Neural cell (in vitro differentiated cells): ENCODE results near the gene DACH1. TPM values are rescaled to one million over a fixed set of nuclear protein-coding genes. Genes with fewer than 3 reads are reported as not detected.

ENCODE experiments used
- H2AFZ ChIP-seq: fragments of 200-600, 300-800 bp; sonication (generic), shearing (Covaris generic); 2 replicates; pipeline ENCODE4 v1.6.0; 2014; ENCODE audit warnings: low read depth, mild to moderate bottlenecking, antibody characterized with exemption, low read length, moderate library complexity
- H3F3A ChIP-seq: fragments of 200-600 bp; shearing (Covaris generic); 2 replicates; pipeline ENCODE4 v1.6.1; 2016; ENCODE audit warnings: mild to moderate bottlenecking, moderate library complexity, mixed read lengths, antibody characterized with exemption, low read length; ENCODE audit not compliant: insufficient read depth, poor library complexity, severe bottlenecking
- H3K27ac ChIP-seq: fragments of 200-600, 300-800 bp; sonication (generic), shearing (Covaris generic); 2 replicates; pipeline ENCODE4 v1.5.1; 2014; ENCODE audit warnings: mild to moderate bottlenecking, low read length, moderate library complexity
- H3K27me3 ChIP-seq: fragments of 300-800, 200-600 bp; sonication (generic), shearing (Covaris generic); 2 replicates; pipeline ENCODE4 v1.6.0; 2014; ENCODE audit warnings: mild to moderate bottlenecking, low read depth, low read length, moderate library complexity; ENCODE audit not compliant: insufficient read depth
- H3K36me3 ChIP-seq: fragments of 300-800, 200-600 bp; sonication (generic), shearing (Covaris generic); 2 replicates; pipeline ENCODE4 v1.5.1; 2014; ENCODE audit warnings: mild to moderate bottlenecking, antibody characterized with exemption, low read length, moderate library complexity; ENCODE audit not compliant: insufficient read depth
- H3K4me2 ChIP-seq: fragments of 300-800, 200-600 bp; sonication (generic), shearing (Covaris generic); 2 replicates; pipeline ENCODE4 v1.6.0; 2014; ENCODE audit warnings: mild to moderate bottlenecking, low read length
- H3K4me3 ChIP-seq: fragments of 300-800, 200-600 bp; sonication (generic), shearing (Covaris generic); 2 replicates; pipeline ENCODE4 v1.5.1; 2014; ENCODE audit warnings: mild to moderate bottlenecking, low read length, moderate library complexity
- H3K79me2 ChIP-seq: fragments of 200-600 bp; shearing (Covaris generic); replicated peaks from 2 replicates; pipeline ENCODE4 v1.6.0; 2014; ENCODE audit warnings: mild to moderate bottlenecking, low read length, moderate library complexity; ENCODE audit not compliant: insufficient read depth
- H3K9ac ChIP-seq: fragments of 300-800, 200-600 bp; sonication (generic), shearing (Covaris generic); 2 replicates; pipeline ENCODE4 v1.6.1; 2016; ENCODE audit warnings: mild to moderate bottlenecking, low read length, mixed read lengths
- H3K9me2 ChIP-seq: fragments of 200-600 bp; shearing (Covaris generic); 2 replicates; pipeline ENCODE4 v1.6.1; 2016; ENCODE audit warnings: mild to moderate bottlenecking, low read length, mixed read lengths; ENCODE audit not compliant: insufficient read depth
- H3K9me3 ChIP-seq: fragments of 200-600, 300-800 bp; sonication (generic), shearing (Covaris generic); 2 replicates; pipeline ENCODE4 v1.6.1; 2016; ENCODE audit warnings: mild to moderate bottlenecking, mixed run types, low read length, moderate library complexity, mixed read lengths
- H4K20me1 ChIP-seq: fragments of 200-600 bp; shearing (Covaris generic); 2 replicates; pipeline ENCODE4 v1.6.1; 2016; ENCODE audit warnings: mild to moderate bottlenecking, mixed run types; ENCODE audit not compliant: insufficient read depth
- EP300 ChIP-seq: fragments of 450-650 bp; conservative IDR thresholded peaks from 2 replicates; pipeline ENCODE4 v1.6.1; 2014; ENCODE audit warnings: antibody characterized with exemption, mild to moderate bottlenecking, moderate library complexity; ENCODE audit not compliant: poor library complexity, severe bottlenecking
- EZH2 ChIP-seq: fragments of 200-600, 300-800 bp; shearing (Covaris generic), sonication (generic); IDR thresholded peaks from 2 replicates; pipeline ENCODE4 v1.6.1; 2014; ENCODE audit warnings: antibody characterized with exemption, low read length, borderline replicate concordance, mild to moderate bottlenecking; ENCODE audit not compliant: insufficient read depth, poor library complexity, severe bottlenecking
- MXI1 ChIP-seq: fragments of 450-650 bp; conservative IDR thresholded peaks from 2 replicates; pipeline ENCODE4 v1.6.1; 2014; ENCODE audit warnings: antibody characterized with exemption, mild to moderate bottlenecking; ENCODE audit not compliant: poor library complexity, severe bottlenecking
- POLR2AphosphoS5 ChIP-seq: IDR thresholded peaks from 2 replicates; pipeline ENCODE4 v1.6.1; 2012
- RAD21 ChIP-seq: fragments of 450-650 bp; conservative IDR thresholded peaks from 2 replicates; pipeline ENCODE4 v1.6.1; 2014; ENCODE audit warnings: antibody characterized with exemption, mild to moderate bottlenecking, moderate library complexity
- SMC3 ChIP-seq: fragments of 450-650 bp; conservative IDR thresholded peaks from 2 replicates; pipeline ENCODE4 v1.6.1; 2014; ENCODE audit warnings: antibody characterized with exemption, mild to moderate bottlenecking, moderate library complexity; ENCODE audit not compliant: poor library complexity
- TAF1 ChIP-seq: IDR thresholded peaks from 2 replicates; pipeline ENCODE4 v1.6.1; 2012; ENCODE audit warnings: low read depth
- polyA plus RNA-seq: library from polyadenylated mRNA; depleted of rRNA; stranded (reverse); fragments of >200 nt; gene quantifications from 2 replicates; pipeline ENCODE4 v1.2.3, GENCODE V29; 2014
- TF ChIP-seq, protein P1 (sequence below): IDR thresholded peaks from 2 replicates; pipeline ENCODE4 v1.6.1; 2012; ENCODE audit warnings: borderline replicate concordance
- TF ChIP-seq, protein P2 (sequence below): fragments of 450-650 bp; IDR thresholded peaks from 2 replicates; pipeline ENCODE4 v1.5.1; 2014; ENCODE audit warnings: antibody characterized with exemption, mild to moderate bottlenecking, moderate library complexity; ENCODE audit not compliant: poor library complexity, severe bottlenecking

The DACH1 gene
- polyA plus RNA-seq, 1 donor from 2014 or later: 20.0 TPM

DNA sequence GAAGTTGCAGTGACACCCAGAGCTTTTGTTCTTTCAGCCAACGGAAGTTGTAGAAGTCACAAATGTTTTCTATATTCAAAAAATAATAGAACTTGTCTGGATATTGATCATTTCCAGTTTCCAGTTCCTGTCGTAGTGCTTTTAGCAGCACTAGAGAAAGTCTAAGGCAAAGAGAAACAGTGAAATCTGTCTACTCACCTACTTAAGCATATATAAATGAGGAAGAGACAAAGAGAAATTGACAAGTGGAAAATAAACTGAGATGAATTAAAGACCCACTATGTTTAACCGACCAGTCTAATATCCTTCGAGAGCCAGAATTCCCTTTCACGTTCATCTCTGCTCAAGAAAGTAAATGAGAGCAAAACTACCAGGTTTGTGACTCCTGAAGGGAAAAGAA lies 36.7 kb downstream of the DACH1 start:
- Histone ChIP-seq H3K4me3 (no peak overlapping the region), H3K27ac (no peak overlapping the region), H3K27me3 (no peaks in the 10 kb centered on the region), H4K20me1 (no peaks in the 10 kb centered on the region), H3K9me2 (no peaks in the 10 kb centered on the region), H3K4me2 (no peak overlapping the region), H3K79me2 (no peaks in the 10 kb centered on the region), H3K9me3 (no peaks in the 10 kb centered on the region), H3F3A (no peaks in the 10 kb centered on the region), H3K36me3 (no peaks in the 10 kb centered on the region), H2AFZ (no peak overlapping the region), H3K9ac (no peak overlapping the region)
- TF ChIP-seq, protein P1, sequence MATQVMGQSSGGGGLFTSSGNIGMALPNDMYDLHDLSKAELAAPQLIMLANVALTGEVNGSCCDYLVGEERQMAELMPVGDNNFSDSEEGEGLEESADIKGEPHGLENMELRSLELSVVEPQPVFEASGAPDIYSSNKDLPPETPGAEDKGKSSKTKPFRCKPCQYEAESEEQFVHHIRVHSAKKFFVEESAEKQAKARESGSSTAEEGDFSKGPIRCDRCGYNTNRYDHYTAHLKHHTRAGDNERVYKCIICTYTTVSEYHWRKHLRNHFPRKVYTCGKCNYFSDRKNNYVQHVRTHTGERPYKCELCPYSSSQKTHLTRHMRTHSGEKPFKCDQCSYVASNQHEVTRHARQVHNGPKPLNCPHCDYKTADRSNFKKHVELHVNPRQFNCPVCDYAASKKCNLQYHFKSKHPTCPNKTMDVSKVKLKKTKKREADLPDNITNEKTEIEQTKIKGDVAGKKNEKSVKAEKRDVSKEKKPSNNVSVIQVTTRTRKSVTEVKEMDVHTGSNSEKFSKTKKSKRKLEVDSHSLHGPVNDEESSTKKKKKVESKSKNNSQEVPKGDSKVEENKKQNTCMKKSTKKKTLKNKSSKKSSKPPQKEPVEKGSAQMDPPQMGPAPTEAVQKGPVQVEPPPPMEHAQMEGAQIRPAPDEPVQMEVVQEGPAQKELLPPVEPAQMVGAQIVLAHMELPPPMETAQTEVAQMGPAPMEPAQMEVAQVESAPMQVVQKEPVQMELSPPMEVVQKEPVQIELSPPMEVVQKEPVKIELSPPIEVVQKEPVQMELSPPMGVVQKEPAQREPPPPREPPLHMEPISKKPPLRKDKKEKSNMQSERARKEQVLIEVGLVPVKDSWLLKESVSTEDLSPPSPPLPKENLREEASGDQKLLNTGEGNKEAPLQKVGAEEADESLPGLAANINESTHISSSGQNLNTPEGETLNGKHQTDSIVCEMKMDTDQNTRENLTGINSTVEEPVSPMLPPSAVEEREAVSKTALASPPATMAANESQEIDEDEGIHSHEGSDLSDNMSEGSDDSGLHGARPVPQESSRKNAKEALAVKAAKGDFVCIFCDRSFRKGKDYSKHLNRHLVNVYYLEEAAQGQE: no peak
- TF ChIP-seq SMC3: no peak
- TF ChIP-seq EZH2: no peak
- TF ChIP-seq EP300: no peak
- TF ChIP-seq, protein P2, sequence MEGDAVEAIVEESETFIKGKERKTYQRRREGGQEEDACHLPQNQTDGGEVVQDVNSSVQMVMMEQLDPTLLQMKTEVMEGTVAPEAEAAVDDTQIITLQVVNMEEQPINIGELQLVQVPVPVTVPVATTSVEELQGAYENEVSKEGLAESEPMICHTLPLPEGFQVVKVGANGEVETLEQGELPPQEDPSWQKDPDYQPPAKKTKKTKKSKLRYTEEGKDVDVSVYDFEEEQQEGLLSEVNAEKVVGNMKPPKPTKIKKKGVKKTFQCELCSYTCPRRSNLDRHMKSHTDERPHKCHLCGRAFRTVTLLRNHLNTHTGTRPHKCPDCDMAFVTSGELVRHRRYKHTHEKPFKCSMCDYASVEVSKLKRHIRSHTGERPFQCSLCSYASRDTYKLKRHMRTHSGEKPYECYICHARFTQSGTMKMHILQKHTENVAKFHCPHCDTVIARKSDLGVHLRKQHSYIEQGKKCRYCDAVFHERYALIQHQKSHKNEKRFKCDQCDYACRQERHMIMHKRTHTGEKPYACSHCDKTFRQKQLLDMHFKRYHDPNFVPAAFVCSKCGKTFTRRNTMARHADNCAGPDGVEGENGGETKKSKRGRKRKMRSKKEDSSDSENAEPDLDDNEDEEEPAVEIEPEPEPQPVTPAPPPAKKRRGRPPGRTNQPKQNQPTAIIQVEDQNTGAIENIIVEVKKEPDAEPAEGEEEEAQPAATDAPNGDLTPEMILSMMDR: no peak
- no peak for TF ChIP-seq MXI1
- no peak for TF ChIP-seq TAF1
- TF ChIP-seq RAD21: no peak

DNA sequence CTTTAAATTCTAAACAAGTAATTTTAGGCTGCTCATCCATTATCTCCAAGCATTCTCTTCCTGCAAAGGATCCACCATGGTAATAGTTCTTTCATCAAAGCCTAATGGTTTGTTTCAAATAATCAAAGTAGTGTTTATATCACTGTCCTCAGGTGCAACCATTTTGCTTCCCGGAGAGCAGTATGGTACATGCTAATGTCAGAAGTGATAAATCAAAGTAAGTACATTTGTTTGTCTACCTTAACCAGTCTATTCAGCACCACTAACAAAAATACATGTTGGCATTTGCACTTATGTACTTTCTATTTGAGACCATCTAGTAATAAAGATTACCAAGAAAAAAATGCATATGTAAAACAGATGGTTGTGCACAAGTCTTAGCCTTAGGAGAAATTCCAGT lies 37.5 kb downstream of the DACH1 start:
- no peaks in the 10 kb centered on the region for H3K9me3 ChIP-seq

More for the DNA sequence above, 37.5 kb downstream of the DACH1 start:
- no peaks in the 10 kb centered on the region for H3K36me3 ChIP-seq
- no peak overlapping the region for H3K27ac ChIP-seq
- no peaks in the 10 kb centered on the region for H3F3A ChIP-seq
- H3K4me2 ChIP-seq: no peak overlapping the region
- TF ChIP-seq MXI1 (no peak), TAF1 (no peak), POLR2AphosphoS5 (no peak), EZH2 (no peak), RAD21 (no peak), SMC3 (no peak), EP300 (no peak)
- TF ChIP-seq, protein P2: no peak
- TF ChIP-seq, protein P1: no peak
- H3K4me3 ChIP-seq: no peak overlapping the region
- H3K9ac ChIP-seq: no peak overlapping the region
- no peaks in the 10 kb centered on the region for H3K9me2 ChIP-seq
- H4K20me1 ChIP-seq: no peaks in the 10 kb centered on the region
- H3K79me2 ChIP-seq: no peaks in the 10 kb centered on the region
- H3K27me3 ChIP-seq: no peaks in the 10 kb centered on the region
- H2AFZ ChIP-seq: no peak overlapping the region
